ENCODE results near the gene SEC31B. TPM values are rescaled to one million over a fixed set of nuclear protein-coding genes. Genes with fewer than 3 reads are reported as not detected.

SEC31B gene
- total RNA-seq, 1 donor from 2014 or later, result 8.5 TPM

DNA sequence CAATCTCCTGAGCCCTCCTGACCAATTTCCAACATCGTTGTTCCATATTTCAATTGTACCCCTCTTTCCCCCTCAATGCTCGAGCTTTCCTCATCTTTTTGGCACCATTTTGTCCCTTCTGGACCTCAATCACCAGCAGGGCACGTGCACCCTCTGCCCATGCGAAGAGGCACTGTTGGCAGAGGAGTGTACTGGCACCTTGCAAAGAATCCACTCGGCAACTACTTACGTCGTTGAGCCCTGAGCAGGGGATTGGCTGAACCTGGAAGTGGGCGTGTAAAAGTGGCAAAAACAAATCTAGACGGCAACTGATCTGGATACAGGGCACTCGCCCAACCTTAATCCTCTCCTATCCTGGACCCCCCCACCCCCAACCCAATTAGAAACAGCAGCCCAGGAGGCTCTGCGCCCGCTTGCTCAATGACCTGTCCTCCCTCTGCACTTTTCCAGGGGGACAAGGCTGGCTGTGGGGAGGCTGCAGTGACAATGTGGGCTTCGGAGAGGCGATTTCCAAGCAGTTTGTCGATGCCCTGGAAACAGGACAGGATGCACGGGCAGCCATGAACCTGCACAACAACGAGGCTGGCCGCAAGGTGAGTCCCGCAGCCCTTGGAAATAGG is 38.1 kb downstream of the SEC31B start:
- Mint-ChIP-seq H3K36me3 (ENCODE audit: low read depth) (peaks cover 15% of the 10 kb centered on the region), H3K4me1 (ENCODE audit: low read depth) (peaks cover 19% of the 10 kb centered on the region), H3K9me3 (ENCODE audit: low read depth) (peaks cover 2% of the 10 kb centered on the region), H3K27ac (ENCODE audit: unreplicated experiment) (no peak overlapping the region), H3K4me3 (ENCODE audit: unreplicated experiment) (peak overlapping the region; percentile 64), H3K27me3 (ENCODE audit: low read depth) (peaks cover 45% of the 10 kb centered on the region)
- TF ChIP-seq, protein P1, sequence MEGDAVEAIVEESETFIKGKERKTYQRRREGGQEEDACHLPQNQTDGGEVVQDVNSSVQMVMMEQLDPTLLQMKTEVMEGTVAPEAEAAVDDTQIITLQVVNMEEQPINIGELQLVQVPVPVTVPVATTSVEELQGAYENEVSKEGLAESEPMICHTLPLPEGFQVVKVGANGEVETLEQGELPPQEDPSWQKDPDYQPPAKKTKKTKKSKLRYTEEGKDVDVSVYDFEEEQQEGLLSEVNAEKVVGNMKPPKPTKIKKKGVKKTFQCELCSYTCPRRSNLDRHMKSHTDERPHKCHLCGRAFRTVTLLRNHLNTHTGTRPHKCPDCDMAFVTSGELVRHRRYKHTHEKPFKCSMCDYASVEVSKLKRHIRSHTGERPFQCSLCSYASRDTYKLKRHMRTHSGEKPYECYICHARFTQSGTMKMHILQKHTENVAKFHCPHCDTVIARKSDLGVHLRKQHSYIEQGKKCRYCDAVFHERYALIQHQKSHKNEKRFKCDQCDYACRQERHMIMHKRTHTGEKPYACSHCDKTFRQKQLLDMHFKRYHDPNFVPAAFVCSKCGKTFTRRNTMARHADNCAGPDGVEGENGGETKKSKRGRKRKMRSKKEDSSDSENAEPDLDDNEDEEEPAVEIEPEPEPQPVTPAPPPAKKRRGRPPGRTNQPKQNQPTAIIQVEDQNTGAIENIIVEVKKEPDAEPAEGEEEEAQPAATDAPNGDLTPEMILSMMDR (IDR thresholded peaks at IDR 0.05), result no peak
- DNase-seq (ENCODE audit: low spot score), result no peak

DNA sequence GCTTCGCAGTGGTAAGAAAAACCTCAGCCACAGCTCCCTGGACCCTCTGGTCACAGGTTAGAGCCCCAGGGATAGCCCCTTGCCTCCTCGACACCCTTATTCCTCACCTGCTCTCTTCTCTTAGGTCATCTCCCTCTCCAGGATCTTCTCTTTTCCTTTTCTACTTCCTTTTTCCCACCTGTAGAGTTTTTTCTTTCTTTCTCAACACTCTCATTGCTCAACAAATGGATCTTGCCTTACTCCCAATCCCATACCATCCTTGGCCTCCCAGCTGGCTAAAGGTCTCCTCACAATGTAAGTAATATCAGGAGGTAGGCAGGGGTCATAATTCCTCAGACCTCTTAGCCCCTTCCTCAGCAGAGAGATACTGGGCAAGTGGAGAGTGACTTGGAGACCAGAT is 39.7 kb downstream of the SEC31B start:
- Mint-ChIP-seq H3K36me3 (ENCODE audit: low read depth) (peaks cover 8% of the 10 kb centered on the region), H3K27me3 (ENCODE audit: low read depth) (peaks cover 42% of the 10 kb centered on the region), H3K9me3 (ENCODE audit: low read depth) (peaks cover 2% of the 10 kb centered on the region), H3K4me3 (ENCODE audit: unreplicated experiment) (no peak overlapping the region), H3K27ac (ENCODE audit: unreplicated experiment) (no peak overlapping the region), H3K4me1 (ENCODE audit: low read depth) (peaks cover 16% of the 10 kb centered on the region)
- TF ChIP-seq, protein P1 (IDR thresholded peaks at IDR 0.05), result no peak
- no peak for DNase-seq (ENCODE audit: low spot score)

DNA sequence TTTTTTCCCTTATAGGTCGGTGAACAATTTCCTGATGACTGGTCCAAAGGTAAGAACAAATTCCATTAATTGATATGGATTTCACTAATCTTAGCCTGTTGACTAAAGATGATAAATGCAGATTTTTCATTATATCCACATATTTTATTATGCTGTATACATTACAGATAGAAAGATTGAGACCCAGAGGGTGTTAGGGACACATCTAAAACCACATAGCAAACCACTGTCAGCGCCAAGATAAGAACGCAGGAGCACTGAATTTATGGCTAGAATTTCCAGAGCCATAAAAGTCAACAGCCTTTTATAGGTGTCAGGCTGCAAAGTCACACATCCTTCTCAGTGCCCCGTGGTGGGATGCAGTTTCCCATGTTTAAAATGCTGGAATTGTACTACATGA is 40.6 kb downstream of the SEC31B start:
- no peak overlapping the region for H3K4me3 Mint-ChIP-seq (ENCODE audit: unreplicated experiment)
- peaks cover 38% of the 10 kb centered on the region for H3K27me3 Mint-ChIP-seq (ENCODE audit: low read depth)
- DNase-seq (ENCODE audit: low spot score), result no peak
- H3K9me3 Mint-ChIP-seq (ENCODE audit: low read depth), result peaks cover 2% of the 10 kb centered on the region
- peaks cover 16% of the 10 kb centered on the region for H3K4me1 Mint-ChIP-seq (ENCODE audit: low read depth)
- H3K36me3 Mint-ChIP-seq (ENCODE audit: low read depth), result peaks cover 2% of the 10 kb centered on the region
- TF ChIP-seq, protein P1 (IDR thresholded peaks at IDR 0.05), result no peak
- H3K27ac Mint-ChIP-seq (ENCODE audit: unreplicated experiment), result no peak overlapping the region

DNA sequence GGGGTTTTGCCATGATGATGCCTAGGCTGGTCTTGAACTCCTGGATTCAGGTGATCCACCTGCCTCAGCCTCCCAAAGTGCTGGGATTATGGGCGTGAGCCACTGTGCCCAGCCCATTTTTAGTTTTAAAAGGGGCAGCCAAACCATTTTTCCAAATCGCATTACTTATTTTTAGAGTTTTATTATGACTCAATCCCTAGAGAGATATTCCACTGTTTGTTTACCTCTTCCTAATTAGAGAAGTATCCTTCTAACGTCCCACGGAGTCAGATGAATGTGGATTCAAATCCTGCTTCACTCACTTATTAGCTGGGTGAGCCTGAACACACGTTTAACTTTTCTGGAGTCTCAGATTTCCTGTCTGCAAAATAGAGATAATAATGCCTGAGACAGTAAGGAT is 41.7 kb downstream of the SEC31B start:
- Mint-ChIP-seq H3K9me3 (ENCODE audit: low read depth) (peaks cover 2% of the 10 kb centered on the region), H3K27me3 (ENCODE audit: low read depth) (peaks cover 35% of the 10 kb centered on the region), H3K4me3 (ENCODE audit: unreplicated experiment) (no peak overlapping the region), H3K36me3 (ENCODE audit: low read depth) (peaks cover 2% of the 10 kb centered on the region), H3K27ac (ENCODE audit: unreplicated experiment) (no peak overlapping the region), H3K4me1 (ENCODE audit: low read depth) (peaks cover 12% of the 10 kb centered on the region)
- TF ChIP-seq, protein P1 (IDR thresholded peaks at IDR 0.05), result no peak
- no peak for DNase-seq (ENCODE audit: low spot score)

DNA sequence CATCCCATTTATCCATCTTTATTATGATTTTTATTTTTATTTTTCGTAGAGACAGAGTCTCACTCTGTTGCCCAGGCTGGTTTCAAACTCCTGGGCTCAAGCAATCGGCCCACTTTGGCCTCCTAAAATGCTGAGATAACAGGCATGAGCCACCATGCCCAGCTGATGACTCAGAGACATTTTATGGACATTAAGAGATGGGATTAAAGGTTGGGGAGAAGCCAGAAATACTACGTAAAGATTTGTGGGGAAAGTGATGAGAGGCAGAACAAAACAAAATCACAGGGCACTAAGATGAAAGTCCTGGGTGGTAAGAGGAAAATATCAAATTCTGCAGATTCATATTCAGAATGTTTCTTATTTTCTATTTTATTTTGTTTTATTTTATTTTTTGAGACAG is 49.3 kb downstream of the SEC31B start:
- TF ChIP-seq, protein P1 (IDR thresholded peaks at IDR 0.05), result no peak
- DNase-seq (ENCODE audit: low spot score), result no peak
- no peak overlapping the region for H3K27ac Mint-ChIP-seq (ENCODE audit: unreplicated experiment)
- no peak overlapping the region for H3K4me3 Mint-ChIP-seq (ENCODE audit: unreplicated experiment)
- peaks cover 10% of the 10 kb centered on the region for H3K4me1 Mint-ChIP-seq (ENCODE audit: low read depth)
- H3K36me3 Mint-ChIP-seq (ENCODE audit: low read depth), result no peaks in the 10 kb centered on the region
- H3K9me3 Mint-ChIP-seq (ENCODE audit: low read depth), result no peaks in the 10 kb centered on the region
- peaks cover 42% of the 10 kb centered on the region for H3K27me3 Mint-ChIP-seq (ENCODE audit: low read depth)
